NB4 (cell line): Measurements from ENCODE around the gene SPIN1.

Experiments used
- CTCF ChIP-seq: IDR thresholded peaks from one replicate; pipeline ENCODE4 v1.5.1; 2012; ENCODE audit warnings: low read depth, low read length
- MYC ChIP-seq: IDR thresholded peaks from 2 replicates; pipeline ENCODE4 v1.6.1; 2011; ENCODE audit warnings: low read depth, low read length
- POLR2A ChIP-seq: IDR thresholded peaks from 2 replicates; pipeline ENCODE4 v1.6.1; 2011; ENCODE audit warnings: mild to moderate bottlenecking; ENCODE audit not compliant: insufficient read length; ENCODE audit errors: extremely low read depth

DNA sequence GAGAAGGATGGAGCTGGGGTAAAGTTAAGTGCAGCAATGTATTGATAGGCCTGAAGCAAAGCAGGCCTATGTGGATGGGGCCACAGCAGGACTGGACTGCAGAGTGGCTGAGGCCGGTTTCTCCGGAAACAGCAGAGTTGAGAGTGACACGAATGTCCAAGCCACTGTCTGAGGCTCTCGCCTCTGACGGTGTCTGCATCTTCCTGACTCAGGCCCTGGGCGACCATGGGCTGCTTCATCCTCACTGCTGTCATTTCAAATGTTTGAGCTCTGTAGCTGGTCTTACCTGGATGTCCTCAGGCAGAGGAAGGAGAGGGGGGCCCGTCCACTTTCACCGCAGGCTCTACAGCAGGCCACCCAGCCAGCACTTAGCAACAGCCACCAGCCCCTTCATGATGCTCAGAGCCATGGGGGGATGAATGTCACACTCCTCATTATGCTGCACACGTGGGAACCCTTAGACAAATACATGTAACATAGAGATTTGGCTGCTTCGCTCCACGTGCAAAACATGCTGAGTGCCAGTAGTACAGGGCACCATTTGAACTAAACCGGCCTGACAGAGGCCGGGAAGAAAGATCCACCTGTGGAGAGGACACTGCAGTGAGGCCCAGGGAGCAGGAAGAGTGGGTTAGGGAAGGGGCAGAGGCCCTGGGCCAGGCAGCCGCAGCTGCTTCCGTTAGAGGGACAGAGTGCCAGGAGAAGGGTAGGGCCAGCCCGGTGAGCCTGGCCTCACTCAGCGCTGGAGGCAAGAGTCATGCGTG is 115.0 kb downstream of the SPIN1 start:
- TF ChIP-seq MYC (no peak), CTCF (no peak), POLR2A (no peak)
